ENCODE data around the gene CTAGE1.

- TF ChIP-seq CTCF (IDR thresholded peaks at IDR 0.05): no peak
- TF ChIP-seq POLR2A (IDR thresholded peaks at IDR 0.05; ENCODE audit: low read depth): no peak
Measured at GRCh38 chr18:22452226-22452668, 34.5 kb upstream of the CTAGE1 start.

Measured in esophagus muscularis mucosa (tissue), 3 donors.